H1 (cell line): ENCODE measurements around the gene ZNF304. TPM values are rescaled to one million over a fixed set of nuclear protein-coding genes. Genes with fewer than 3 reads are reported as not detected.

Source experiments
- CTCF ChIA-PET: fragments of 300-600 bp; sonication (Branson Sonifier 250); formaldehyde crosslinking; loops from one replicate; lab custom pipeline; 2021; ENCODE audit not compliant: partially characterized antibody; lab: Charles Lee
- POLR2A ChIA-PET: fragments of 300-600 bp; sonication (Branson Sonifier 250); formaldehyde crosslinking; loops from one replicate; lab custom pipeline; 2021; ENCODE audit warnings: inconsistent platforms; ENCODE audit not compliant: partially characterized antibody; lab: Charles Lee
- DNase-seq, 2 experiments: peaks; one replicate each; pipeline versions ENCODE4 v3.0.0 to v3.0.0-alpha.2; 2010 to 2022; ENCODE audit warnings: low spot score in 2 of 2, low read depth in 1 of 2, mixed read lengths in 1 of 2
- FAIRE-seq: peaks from 2 replicates; lab custom pipeline; 2011; peaks lifted over from hg19 to GRCh38; lab: Jason Lieb, UNC
- H2AFZ ChIP-seq: 2 replicates; pipeline ENCODE4 v1.8.1; 2012; ENCODE audit warnings: low read length, inconsistent platforms
- H2AK5ac ChIP-seq: 2 replicates; pipeline ENCODE4 v1.6.1; 2013; ENCODE audit warnings: low read depth, low read length
- H2BK120ac ChIP-seq: replicated peaks from 2 replicates; pipeline ENCODE3; 2013; ENCODE audit warnings: low read depth, low read length, inconsistent platforms
- H2BK12ac ChIP-seq: 2 replicates; pipeline ENCODE4 v1.6.1; 2013; ENCODE audit warnings: low read depth, low read length
- H2BK15ac ChIP-seq: 2 replicates; pipeline ENCODE4 v1.6.1; 2013; ENCODE audit warnings: low read length
- H2BK20ac ChIP-seq: 2 replicates; pipeline ENCODE4 v1.6.1; 2013; ENCODE audit warnings: low read length
- H2BK5ac ChIP-seq: 2 replicates; pipeline ENCODE4 v1.6.1; 2013; ENCODE audit warnings: low read depth, low read length
- H3K14ac ChIP-seq: 2 replicates; pipeline ENCODE4 v1.6.1; 2013; ENCODE audit warnings: inconsistent platforms; ENCODE audit not compliant: insufficient read length
- H3K18ac ChIP-seq: 2 replicates; pipeline ENCODE4 v1.6.1; 2013; ENCODE audit warnings: low read length; ENCODE audit errors: extremely low read depth
- H3K23ac ChIP-seq: 2 replicates; pipeline ENCODE4 v1.6.1; 2013; ENCODE audit warnings: inconsistent platforms; ENCODE audit not compliant: insufficient read length
- H3K23me2 ChIP-seq: 2 replicates; pipeline ENCODE4 v1.6.1; 2013; ENCODE audit warnings: low read depth, low read length
- H3K27ac ChIP-seq: 2 replicates; pipeline ENCODE4 v1.6.1; 2011; ENCODE audit warnings: low read depth, low read length, inconsistent platforms
- H3K27me3 ChIP-seq, 4 experiments: replicated peaks in 1 of 4; 1 replicate in 1 of 4; 2 replicates in 3 of 4; pipeline versions ENCODE4 v1.6.1 to v1.8.1; 2011 to 2013; ENCODE audit warnings: low read length in 3 of 4, mild to moderate bottlenecking in 3 of 4, inconsistent platforms in 2 of 4, mixed read lengths in 2 of 4, moderate library complexity in 1 of 4; ENCODE audit not compliant: control insufficient read depth in 3 of 4, insufficient read depth in 3 of 4; ENCODE audit errors: extremely low read depth in 1 of 4
- H3K36me3 ChIP-seq, 4 experiments: 2 replicates each; pipeline versions ENCODE4 v1.6.1 to v1.8.1; 2011 to 2013; ENCODE audit warnings: mild to moderate bottlenecking in 4 of 4, low read length in 3 of 4, moderate library complexity in 2 of 4, control low read depth in 1 of 4, inconsistent platforms in 1 of 4; ENCODE audit not compliant: insufficient read depth in 4 of 4, control insufficient read depth in 2 of 4
- H3K4ac ChIP-seq: replicated peaks from 2 replicates; pipeline ENCODE3; 2013; ENCODE audit warnings: low read length, low read depth, mixed read lengths, inconsistent platforms; ENCODE audit not compliant: insufficient read length
- H3K4me1 ChIP-seq, 4 experiments: replicated peaks in 1 of 4; 1 replicate in 1 of 4; 2 replicates in 3 of 4; pipeline versions ENCODE4 v1.6.1 to v1.8.1; 2011 to 2013; ENCODE audit warnings: low read length in 3 of 4, inconsistent platforms in 2 of 4, mixed read lengths in 1 of 4; ENCODE audit not compliant: insufficient read depth in 4 of 4, control insufficient read depth in 3 of 4
- H3K4me2 ChIP-seq, 2 experiments: 2 replicates each; pipeline versions ENCODE4 v1.6.1 to v1.8.1; 2011 to 2013; ENCODE audit warnings: low read depth in 2 of 2, low read length in 2 of 2, control low read depth in 1 of 2, inconsistent platforms in 1 of 2, mild to moderate bottlenecking in 1 of 2; ENCODE audit not compliant: insufficient read depth in 1 of 2
- H3K4me3 ChIP-seq, 4 experiments: fragments of 200-600, 300-600 bp in 1 of 4; sonication (generic), shearing (Covaris generic), sonication (Bioruptor Twin) in 1 of 4; 2 replicates each; pipeline versions ENCODE4 v1.5.1 to v1.8.1; 2011 to 2016; ENCODE audit warnings: low read length in 4 of 4, low read depth in 3 of 4, control low read depth in 2 of 4, inconsistent platforms in 2 of 4, mild to moderate bottlenecking in 2 of 4, mixed read lengths in 1 of 4, moderate library complexity in 1 of 4; ENCODE audit not compliant: insufficient read depth in 2 of 4; ENCODE audit errors: extremely low read depth in 1 of 4
- H3K56ac ChIP-seq: replicated peaks from 2 replicates; pipeline ENCODE3; 2013; ENCODE audit warnings: low read depth, mild to moderate bottlenecking, mixed read lengths, low read length, inconsistent platforms; ENCODE audit not compliant: insufficient read length
- H3K79me1 ChIP-seq: 2 replicates; pipeline ENCODE4 v1.6.1; 2013; ENCODE audit warnings: low read depth, low read length, control low read depth
- H3K79me2 ChIP-seq, 2 experiments: 2 replicates each; pipeline versions ENCODE4 v1.6.1 to v1.8.1; 2012 to 2013; ENCODE audit warnings: low read length in 2 of 2, mild to moderate bottlenecking in 2 of 2, inconsistent platforms in 1 of 2; ENCODE audit not compliant: insufficient read depth in 2 of 2, control insufficient read depth in 1 of 2
- H3K9ac ChIP-seq, 4 experiments: replicated peaks in 1 of 4; 1 replicate in 1 of 4; 2 replicates in 3 of 4; pipeline versions ENCODE4 v1.6.1 to v1.8.1; 2011 to 2013; ENCODE audit warnings: low read depth in 3 of 4, low read length in 3 of 4, control low read depth in 2 of 4, mild to moderate bottlenecking in 2 of 4, moderate library complexity in 2 of 4, inconsistent platforms in 1 of 4; ENCODE audit errors: extremely low read depth in 1 of 4
- H3K9me3 ChIP-seq, 2 experiments: 2 replicates each; pipeline versions ENCODE4 v1.6.1 to v1.8.1; 2012 to 2013; ENCODE audit warnings: mild to moderate bottlenecking in 2 of 2, moderate library complexity in 2 of 2, control low read depth in 1 of 2, inconsistent platforms in 1 of 2, low read depth in 1 of 2, low read length in 1 of 2, mixed read lengths in 1 of 2; ENCODE audit not compliant: insufficient read depth in 2 of 2
- H4K20me1 ChIP-seq, 2 experiments: replicated peaks in 1 of 2; 2 replicates each; pipeline versions ENCODE3 to v1.8.1; 2011 to 2013; ENCODE audit warnings: inconsistent platforms in 2 of 2, low read length in 2 of 2, mild to moderate bottlenecking in 1 of 2; ENCODE audit not compliant: insufficient read depth in 2 of 2, control insufficient read depth in 1 of 2
- H4K5ac ChIP-seq: 2 replicates; pipeline ENCODE4 v1.6.1; 2013; ENCODE audit warnings: low read length, low read depth, mixed read lengths, inconsistent platforms; ENCODE audit not compliant: insufficient read length
- H4K8ac ChIP-seq: 2 replicates; pipeline ENCODE4 v1.8.0; 2013; ENCODE audit warnings: mild to moderate bottlenecking, moderate library complexity, low read length, inconsistent platforms; ENCODE audit not compliant: insufficient read depth; ENCODE audit errors: extremely low read depth
- H4K91ac ChIP-seq: replicated peaks from 2 replicates; pipeline ENCODE3; 2013; ENCODE audit warnings: low read length, mixed read lengths, inconsistent platforms; ENCODE audit not compliant: insufficient read length
- ATF3 ChIP-seq: IDR thresholded peaks from 2 replicates; pipeline ENCODE4 v1.6.1; 2011; ENCODE audit warnings: low read depth, mild to moderate bottlenecking, low read length; ENCODE audit not compliant: insufficient read depth
- BRCA1 ChIP-seq: IDR thresholded peaks from 2 replicates; pipeline ENCODE4 v1.6.1; 2012; ENCODE audit warnings: low read depth, low read length, improper control_type of control experiment
- CREB1 ChIP-seq: IDR thresholded peaks from 2 replicates; pipeline ENCODE4 v1.6.1; 2012; ENCODE audit warnings: inconsistent platforms
- EP300 ChIP-seq, 2 experiments: IDR thresholded peaks; 1 replicate in 1 of 2; 2 replicates in 1 of 2; pipeline ENCODE4 v1.6.1; 2011 to 2012; ENCODE audit warnings: low read depth in 2 of 2, low read length in 2 of 2, mild to moderate bottlenecking in 2 of 2, borderline replicate concordance in 1 of 2, inconsistent platforms in 1 of 2, moderate library complexity in 1 of 2
- HDAC6 ChIP-seq: IDR thresholded peaks from one replicate; pipeline ENCODE4 v1.7.1; 2012; ENCODE audit warnings: low read depth, mild to moderate bottlenecking, inconsistent platforms, low read length, moderate library complexity
- JUND ChIP-seq: IDR thresholded peaks from 2 replicates; pipeline ENCODE4 v1.6.1; 2011; ENCODE audit warnings: mild to moderate bottlenecking, improper control_type of control experiment, low read length
- KDM4A ChIP-seq: IDR thresholded peaks from one replicate; pipeline ENCODE4 v1.7.1; 2012; ENCODE audit warnings: low read depth, mild to moderate bottlenecking, moderate library complexity, low read length, inconsistent platforms; ENCODE audit not compliant: severe bottlenecking
- PHF8 ChIP-seq: fragments of 200-600 bp; sonication (generic); conservative IDR thresholded peaks from 2 replicates; pipeline ENCODE4 v1.7.1; 2012; ENCODE audit warnings: low read depth, mild to moderate bottlenecking, inconsistent platforms, low read length, moderate library complexity
- POU5F1 ChIP-seq: IDR thresholded peaks from 2 replicates; pipeline ENCODE4 v1.6.1; 2011; ENCODE audit warnings: low read depth, mild to moderate bottlenecking, low read length, moderate library complexity
- RBBP5 ChIP-seq: IDR thresholded peaks from 2 replicates; pipeline ENCODE4 v1.7.1; 2012; ENCODE audit warnings: low read depth, mild to moderate bottlenecking, inconsistent platforms, low read length, moderate library complexity, borderline replicate concordance
- SP1 ChIP-seq: IDR thresholded peaks from 2 replicates; pipeline ENCODE4 v1.6.1; 2011; ENCODE audit warnings: low read depth, low read length
- SUZ12 ChIP-seq: fragments of 200-600 bp; sonication (generic); IDR thresholded peaks from 2 replicates; pipeline ENCODE4 v1.6.1; 2012; ENCODE audit warnings: mild to moderate bottlenecking, inconsistent platforms, low read length, moderate library complexity, mixed read lengths
- TAF1 ChIP-seq: IDR thresholded peaks from 2 replicates; pipeline ENCODE4 v1.6.1; 2011; ENCODE audit warnings: mild to moderate bottlenecking, low read depth, low read length
- TAF7 ChIP-seq: optimal IDR thresholded peaks from 2 replicates; pipeline ENCODE3; 2011; ENCODE audit warnings: low read depth, mild to moderate bottlenecking, inconsistent platforms, low read length, moderate library complexity, borderline replicate concordance
- YY1 ChIP-seq: IDR thresholded peaks from 2 replicates; pipeline ENCODE4 v1.6.1; 2011; ENCODE audit warnings: low read depth, mild to moderate bottlenecking, low read length
- polyA plus RNA-seq, 7 experiments: library from polyadenylated mRNA; depleted of rRNA in 3 of 7; stranded (reverse) in 5 of 7; unstranded in 2 of 7; fragments of >200 nt in 5 of 7; fragments of 200-250 nt in 2 of 7; gene quantifications; 1 replicate in 5 of 7; 2 replicates in 1 of 7; 4 replicates in 1 of 7; pipeline versions ENCODE4 v1.2.1 to v1.2.3, GENCODE V29; 2011 to 2013; ENCODE audit warnings: missing spikeins in 2 of 7, mixed read lengths in 2 of 7
- total RNA-seq: library from RNA; stranded (reverse); fragmentation: NEBNext Ultra II Directional; extraction: Animal tissue kit (Norgen Biotek cat#: 25700); gene quantifications from 2 replicates; pipeline ENCODE4 v1.2.1, GENCODE V29; 2021

ZNF304 gene
- total and polyA plus RNA-seq, 2 of the 8 experiments (the other 6 are each of a cell fraction or from before 2014, with no cell fraction given) = 4.3 to 10.5 TPM

GRCh38 chr19:57380923-57381322, 29.9 kb downstream of the ZNF304 start:
- H4K5ac ChIP-seq = no peak overlapping the region
- POLR2A ChIA-PET = interaction anchor here (0.8 to 1.6 kb wide), 2 partner anchors 9 to 81 kb away, joined by 3 to 4 read pairs; partner anchors contain the start of gene ZNF548
- no peak overlapping the region for H2BK12ac ChIP-seq
- H3K27ac ChIP-seq = no peak overlapping the region
- H3K27me3 ChIP-seq = no peaks in the 10 kb centered on the region
- H2BK120ac ChIP-seq = no peak overlapping the region
- DNase-seq (no peak), FAIRE-seq (no peak)
- no peak overlapping the region for H3K4me3 ChIP-seq
- no peak overlapping the region for H3K23ac ChIP-seq
- H4K8ac ChIP-seq = no peak overlapping the region
- no peaks in the 10 kb centered on the region for H3K23me2 ChIP-seq
- no peaks in the 10 kb centered on the region for H3K79me1 ChIP-seq
- H2BK20ac ChIP-seq = no peak overlapping the region
- no peak overlapping the region for H3K14ac ChIP-seq
- no peak overlapping the region for H3K4ac ChIP-seq
- H3K4me2 ChIP-seq = no peak overlapping the region
- no peak overlapping the region for H2BK15ac ChIP-seq
- peaks cover 15 to 18% of the 10 kb centered on the region in 2 experiments for H3K9me3 ChIP-seq
- H4K20me1 ChIP-seq = no peaks in the 10 kb centered on the region
- H3K79me2 ChIP-seq = no peaks in the 10 kb centered on the region
- TF ChIP-seq HDAC6 (no peak), JUND (no peak), POU5F1 (no peak), TAF7 (no peak), SP1 (no peak), ATF3 (no peak), TAF1 (no peak), YY1 (no peak), EP300 (IDR thresholded peaks at IDR 0.05; ENCODE audit: borderline replicate concordance in 1 of 2, low read depth in 2 of 2, low read length in 2 of 2) (no peak), BRCA1 (no peak), SUZ12 (no peak), CREB1 (no peak), RBBP5 (no peak), PHF8 (no peak), KDM4A (no peak)
- no peak overlapping the region for H3K56ac ChIP-seq
- H3K4me1 ChIP-seq = no peaks in the 10 kb centered on the region
- H4K91ac ChIP-seq = no peak overlapping the region
- H2AFZ ChIP-seq = no peak overlapping the region
- H3K9ac ChIP-seq = no peak overlapping the region
- H3K36me3 ChIP-seq = peaks cover 0 to 17% (median 0%) of the 10 kb centered on the region in 4 experiments; a peak in 3 of 8 replicates
- CTCF ChIA-PET = no interaction called here
- no peak overlapping the region for H2AK5ac ChIP-seq
- no peak overlapping the region for H3K18ac ChIP-seq
- H2BK5ac ChIP-seq = no peak overlapping the region
